Sciatic nerve (tissue), 2 donors: ENCODE measurements around the gene BRSK2. TPM values are rescaled to one million over a fixed set of nuclear protein-coding genes. Genes with fewer than 3 reads are reported as not detected.
"Not testable (repeated sequence)": the region's sequence is repeated elsewhere in the genome, so short reads cannot be mapped to it uniquely, and the experiment has no call there.

Experiments used
- ATAC-seq: fragments of 200-7000 bp; cut with Tn5 transposase; one replicate; pipeline ENCODE4 v1.9.1; 2020; ENCODE audit warnings: mild to moderate bottlenecking, moderate library complexity
- DNase-seq: peaks from one replicate; pipeline ENCODE4 v3.0.0-alpha.2; 2020; ENCODE audit warnings: low spot score
- intact Hi-C: fragments of 100-400 bp; cut with DNase I; formaldehyde crosslinking; loops from one replicate; pipeline ENCODE4 v1.14.2; 2022
- total RNA-seq: library from RNA; stranded (reverse); fragmentation: NEBNext Ultra II Directional; extraction: Animal tissue kit (Norgen Biotek cat#: 25700); gene quantifications from one replicate; pipeline ENCODE4 v1.2.1, GENCODE V29; 2021
- donor health status: DM: no; HTN: no; CAD: no.
- donor health status: DM: no; HTN: no; CAD: no.

The BRSK2 gene
- total RNA-seq, 1 donor from 2014 or later, result 7.4 TPM

GRCh38 chr11:1422981-1423380 is 33.2 kb downstream of the BRSK2 start:
- DNase-seq (no peak), ATAC-seq (no peak)
- intact Hi-C loops, result no loop called here

GRCh38 chr11:1423406-1423805 is 33.7 kb downstream of the BRSK2 start:
- intact Hi-C loops, DNase-seq, ATAC-seq: not testable (repeated sequence)

GRCh38 chr11:1425006-1425405 is 35.3 kb downstream of the BRSK2 start:
- no peak for DNase-seq
- intact Hi-C loops, result no loop called here
- ATAC-seq, result no peak

- DNase-seq (no peak), ATAC-seq (no peak)
- intact Hi-C loops, result no loop called here
These were observed 35.7 kb downstream of the BRSK2 start for GRCh38 chr11:1425439-1425838.

GRCh38 chr11:1428762-1429316 is 39.1 kb downstream of the BRSK2 start:
- no peak for DNase-seq
- intact Hi-C loops, result no loop called here
- no peak for ATAC-seq

- no peak for ATAC-seq
- intact Hi-C loops, result no loop called here
- DNase-seq, result no peak
These were observed 43.8 kb downstream of the BRSK2 start for GRCh38 chr11:1433568-1433967.

GRCh38 chr11:1433977-1434640 is 44.4 kb downstream of the BRSK2 start:
- intact Hi-C loops, result no loop called here
- ATAC-seq (no peak), DNase-seq (no peak)

- ATAC-seq, DNase-seq, intact Hi-C loops: not testable (repeated sequence)
These were observed 45.7 kb downstream of the BRSK2 start for GRCh38 chr11:1435479-1435819.

- intact Hi-C loops, result no loop called here
- ATAC-seq (peak; percentile 12), DNase-seq (no peak)
These were observed 46.2 kb downstream of the BRSK2 start for GRCh38 chr11:1435820-1436467.

GRCh38 chr11:1436468-1437039 is 46.8 kb downstream of the BRSK2 start:
- no peak for DNase-seq
- ATAC-seq, result peak; percentile 8
- intact Hi-C loops, result no loop called here

- no peak for DNase-seq
- ATAC-seq, result peak; percentile 12
- intact Hi-C loops, result no loop called here
These were observed 47.8 kb downstream of the BRSK2 start for GRCh38 chr11:1437500-1437899.

- ATAC-seq, result no peak
- intact Hi-C loops, result no loop called here
These were observed 48.7 kb downstream of the BRSK2 start for GRCh38 chr11:1438261-1438966.

GRCh38 chr11:1438967-1439330 is 49.2 kb downstream of the BRSK2 start:
- ATAC-seq (no peak), DNase-seq (no peak)
- intact Hi-C loops, result no loop called here

More at GRCh38 chr11:1438261-1438966, 48.7 kb downstream of the BRSK2 start:
- DNase-seq, result no peak

GRCh38 chr11:1439341-1439740 is 49.6 kb downstream of the BRSK2 start:
- DNase-seq (no peak), ATAC-seq (no peak)
- intact Hi-C loops, result no loop called here

GRCh38 chr11:1440066-1440465 is 50.3 kb downstream of the BRSK2 start:
- intact Hi-C loops, result no loop called here
- no peak for DNase-seq
- ATAC-seq, result no peak

GRCh38 chr11:1440496-1440895 is 50.8 kb downstream of the BRSK2 start:
- intact Hi-C loops, result no loop called here
- DNase-seq, result no peak
- ATAC-seq, result no peak

- no peak for DNase-seq
- no peak for ATAC-seq
- intact Hi-C loops, result no loop called here
These were observed 52.4 kb downstream of the BRSK2 start for GRCh38 chr11:1442163-1442562.

- intact Hi-C loops, result no loop called here
- ATAC-seq, result no peak
- DNase-seq, result no peak
These were observed 53.2 kb downstream of the BRSK2 start for GRCh38 chr11:1442807-1443366.

GRCh38 chr11:1443737-1444136 is 54.0 kb downstream of the BRSK2 start:
- intact Hi-C loops, result no loop called here
- ATAC-seq (no peak), DNase-seq (no peak)
